LHCN-M2 (cell line): ENCODE data around the gene SBNO2. TPM values are rescaled to one million over a fixed set of nuclear protein-coding genes. Genes with fewer than 3 reads are reported as not detected.

ENCODE experiments used
- DNase-seq: peaks from one replicate; pipeline ENCODE4 v3.0.0-alpha.2; 2012; ENCODE audit warnings: low read depth
- total RNA-seq: library from RNA; depleted of rRNA; stranded (reverse); fragments of >200 nt; gene quantifications from 2 replicates; pipeline ENCODE4 v1.2.3, GENCODE V29; 2014; rRNA removed

SBNO2 gene
- total RNA-seq, 1 experiment from 2014 or later = 33.9 TPM

DNA sequence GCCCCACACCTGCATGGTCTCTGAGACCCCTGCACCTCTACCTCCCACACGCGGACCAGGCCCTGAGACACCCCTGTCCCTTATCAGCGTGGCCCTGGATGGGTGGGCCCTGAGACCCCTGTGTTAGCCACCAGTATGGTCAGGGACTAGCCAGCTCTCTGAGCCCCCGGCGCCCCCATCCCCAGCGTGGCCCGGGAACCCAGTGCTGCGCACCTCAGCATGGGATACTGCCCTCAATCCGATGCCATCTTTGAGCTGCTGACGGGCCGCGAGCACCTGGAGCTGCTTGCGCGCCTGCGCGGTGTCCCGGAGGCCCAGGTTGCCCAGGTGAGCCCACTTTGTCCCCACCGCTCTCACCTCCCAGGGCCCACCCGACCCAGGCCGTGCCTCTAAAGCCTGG is 112.1 kb downstream of the SBNO2 start:
- DNase-seq = no peak

DNA sequence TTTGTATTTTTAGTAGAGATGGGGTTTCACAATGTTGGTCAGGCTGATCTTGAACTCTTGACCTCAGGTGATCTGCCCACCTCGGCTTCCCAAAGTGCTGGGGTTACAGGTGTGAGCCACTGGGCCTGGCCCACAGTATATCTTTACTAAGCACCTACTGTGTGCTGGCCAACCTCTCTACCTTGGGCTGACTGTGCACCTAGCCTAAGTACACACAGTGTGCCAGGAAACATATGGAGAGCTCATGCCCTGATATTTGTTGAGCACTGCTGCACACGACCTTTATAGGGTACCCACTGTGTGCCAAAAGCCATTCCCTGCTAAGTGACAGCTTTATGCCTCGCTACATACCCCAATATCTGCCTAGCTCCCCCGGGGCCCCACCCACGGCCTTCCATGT is 113.4 kb downstream of the SBNO2 start:
- no peak for DNase-seq

DNA sequence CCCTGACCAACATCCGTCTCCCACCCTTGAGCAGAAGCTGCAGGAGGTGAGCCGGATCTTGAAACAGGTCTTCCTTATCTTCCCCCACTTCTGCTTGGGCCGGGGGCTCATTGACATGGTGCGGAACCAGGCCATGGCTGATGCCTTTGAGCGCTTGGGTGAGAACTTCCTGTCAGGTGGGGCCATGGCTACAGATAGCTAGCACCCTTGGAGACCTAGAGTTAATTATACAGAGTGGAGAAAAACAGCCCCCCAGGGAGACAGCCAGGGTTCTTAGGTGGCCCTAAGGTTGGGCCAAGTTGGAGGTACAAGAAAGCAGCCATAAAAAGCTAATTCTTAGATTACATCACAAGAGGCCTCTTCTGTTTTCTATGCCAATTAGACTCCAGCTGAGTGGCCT is 116.0 kb downstream of the SBNO2 start:
- no peak for DNase-seq

Other genes starting within 250 kb of the SBNO2 start
- gene ARID3A, start 248.2 kb downstream of the SBNO2 start, total RNA-seq = 3.1 and 3.4 TPM in 2 replicates
- 44.2 and 53.6 TPM in 2 replicates for gene WDR18, start 189.9 kb downstream of the SBNO2 start, total RNA-seq
- 0.11 and 0.19 TPM in 2 replicates for gene GRIN3B, start 173.8 kb downstream of the SBNO2 start, total RNA-seq
- 154 and 176 TPM in 2 replicates for gene TMEM259, start 153.1 kb downstream of the SBNO2 start, total RNA-seq
- not detected in 2 replicates for gene RNU6-2, start 152.7 kb downstream of the SBNO2 start, total RNA-seq
- 130 and 145 TPM in 2 replicates for gene CNN2, start 147.7 kb downstream of the SBNO2 start, total RNA-seq
- gene ABCA7, start 134.2 kb downstream of the SBNO2 start, total RNA-seq = 18.1 and 21.5 TPM in 2 replicates
- 0.13 and 0.57 TPM in 2 replicates for gene ARHGAP45, start 107.1 kb downstream of the SBNO2 start, total RNA-seq
- 277 and 355 TPM in 2 replicates for gene POLR2E, start 78.9 kb downstream of the SBNO2 start, total RNA-seq
- 347 and 363 TPM in 2 replicates for gene GPX4, start 70.3 kb downstream of the SBNO2 start, total RNA-seq
- gene STK11, start 31.5 kb upstream of the SBNO2 start, total RNA-seq = 70.6 and 75.7 TPM in 2 replicates
- 4.6 and 4.7 TPM in 2 replicates for gene CBARP, start 63.7 kb upstream of the SBNO2 start, total RNA-seq
- gene ATP5F1D, start 67.5 kb upstream of the SBNO2 start, total RNA-seq = 51.3 and 64.1 TPM in 2 replicates
- 12.6 and 15.6 TPM in 2 replicates for gene MIDN, start 74.3 kb upstream of the SBNO2 start, total RNA-seq
- 253 and 293 TPM in 2 replicates for gene CIRBP, start 95.1 kb upstream of the SBNO2 start, total RNA-seq
- 51.8 and 64.4 TPM in 2 replicates for gene FAM174C, start 101.3 kb upstream of the SBNO2 start, total RNA-seq
- 0.13 TPM in 1 of 2 replicates, not detected in the other for gene EFNA2, start 111.6 kb upstream of the SBNO2 start, total RNA-seq
- 99.3 and 139 TPM in 2 replicates for gene NDUFS7, start 209.6 kb upstream of the SBNO2 start, total RNA-seq
- 100 and 110 TPM in 2 replicates for gene GAMT, start 227.3 kb upstream of the SBNO2 start, total RNA-seq
- gene DAZAP1, start 233.3 kb upstream of the SBNO2 start, total RNA-seq = 74.4 and 82.1 TPM in 2 replicates